ENCODE measurements around the gene ATP1A1.
A peak's percentile ranks its signal among the peaks of the same experiment; 100 is the strongest.

ATP1A1 gene

DNA sequence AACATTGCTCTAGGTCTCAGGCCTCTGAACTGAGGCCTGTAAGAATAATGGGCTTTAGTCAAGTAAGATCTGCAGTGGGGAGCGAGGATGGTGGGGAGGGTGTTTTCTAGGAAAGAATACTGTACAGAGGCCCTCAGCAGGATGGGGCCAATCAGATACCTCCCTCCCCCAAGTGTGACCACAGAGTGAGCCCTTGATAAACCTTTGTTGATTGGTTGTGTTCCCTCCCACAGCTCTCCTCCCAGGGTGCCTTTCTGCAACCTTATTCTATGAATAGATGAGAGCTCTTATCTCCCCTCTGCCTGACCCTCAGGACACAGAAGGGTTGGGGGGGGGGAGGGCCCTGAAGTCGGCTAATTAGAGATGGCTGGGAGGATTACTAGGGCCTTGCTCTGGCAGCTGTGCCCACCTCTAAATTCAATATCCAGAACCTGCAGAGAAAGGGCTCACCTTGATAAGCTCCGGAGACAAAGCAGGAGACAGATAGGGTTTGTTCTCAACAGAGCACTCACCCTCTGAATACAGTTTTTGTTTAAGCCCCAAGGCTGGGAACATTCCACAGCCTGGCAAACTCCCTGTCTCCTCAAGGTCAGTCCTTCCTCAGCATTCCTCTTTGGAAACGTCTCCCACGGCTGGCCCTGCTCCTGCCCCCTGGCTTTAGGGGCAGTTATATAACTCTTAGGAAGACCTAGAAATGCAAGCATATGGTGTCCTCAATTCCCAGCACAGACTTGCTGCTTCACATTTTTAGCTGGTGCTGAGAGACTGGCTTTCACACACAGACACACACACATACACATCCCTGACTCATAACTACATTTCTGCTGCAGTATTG is 42.9 kb downstream of the ATP1A1 start:
- DNase-seq: no peak

DNA sequence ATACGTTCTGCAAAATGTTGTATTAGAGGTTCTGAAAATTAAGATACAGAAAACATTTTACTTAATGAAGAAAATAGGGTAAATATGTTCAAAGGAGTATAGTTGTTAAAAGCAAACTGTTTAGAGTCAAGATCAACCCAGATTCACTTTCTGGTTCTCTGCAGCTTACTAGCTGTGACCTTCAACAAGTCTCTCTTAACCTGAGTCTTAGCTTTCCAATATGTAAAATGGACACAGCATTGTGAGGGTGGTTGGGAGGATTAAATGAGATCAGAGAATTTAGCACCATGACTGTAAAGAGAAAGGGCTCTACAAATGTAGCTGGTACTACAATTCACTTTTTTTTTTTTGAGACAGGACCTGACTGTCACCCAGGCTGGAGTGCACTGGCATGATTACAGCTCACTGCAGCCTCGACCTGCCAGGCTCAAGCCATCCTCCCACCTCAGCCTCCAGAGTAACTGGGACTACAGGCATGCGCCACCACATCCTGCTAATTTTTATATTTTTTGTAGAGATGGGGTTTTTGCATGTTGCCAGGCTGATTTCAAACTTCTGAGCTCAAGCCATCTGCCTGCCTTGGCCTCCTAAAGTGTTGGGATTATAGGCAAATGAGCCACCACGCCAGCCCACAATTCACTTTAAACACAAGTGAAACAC is 43.9 kb downstream of the ATP1A1 start:
- no peak for DNase-seq

DNA sequence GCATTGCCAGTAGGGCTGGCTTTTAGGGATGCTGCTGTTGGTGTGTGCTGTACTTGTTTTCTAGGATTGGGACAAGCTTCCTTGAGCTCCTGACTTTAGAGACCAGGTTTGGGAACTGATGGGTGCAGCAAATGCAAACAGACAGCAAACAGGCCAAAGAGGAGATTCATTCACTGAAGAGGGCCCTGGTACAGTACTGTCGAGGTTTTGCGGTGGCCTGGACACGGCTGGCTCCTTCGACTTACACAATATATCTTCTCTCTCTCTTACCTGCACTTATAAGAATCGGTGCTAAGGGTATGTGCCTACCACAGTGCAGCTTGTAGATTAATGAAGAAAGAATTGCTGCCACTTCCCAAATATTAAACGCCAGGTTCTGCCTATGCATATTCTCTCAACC is 44.6 kb downstream of the ATP1A1 start:
- no peak for DNase-seq

DNA sequence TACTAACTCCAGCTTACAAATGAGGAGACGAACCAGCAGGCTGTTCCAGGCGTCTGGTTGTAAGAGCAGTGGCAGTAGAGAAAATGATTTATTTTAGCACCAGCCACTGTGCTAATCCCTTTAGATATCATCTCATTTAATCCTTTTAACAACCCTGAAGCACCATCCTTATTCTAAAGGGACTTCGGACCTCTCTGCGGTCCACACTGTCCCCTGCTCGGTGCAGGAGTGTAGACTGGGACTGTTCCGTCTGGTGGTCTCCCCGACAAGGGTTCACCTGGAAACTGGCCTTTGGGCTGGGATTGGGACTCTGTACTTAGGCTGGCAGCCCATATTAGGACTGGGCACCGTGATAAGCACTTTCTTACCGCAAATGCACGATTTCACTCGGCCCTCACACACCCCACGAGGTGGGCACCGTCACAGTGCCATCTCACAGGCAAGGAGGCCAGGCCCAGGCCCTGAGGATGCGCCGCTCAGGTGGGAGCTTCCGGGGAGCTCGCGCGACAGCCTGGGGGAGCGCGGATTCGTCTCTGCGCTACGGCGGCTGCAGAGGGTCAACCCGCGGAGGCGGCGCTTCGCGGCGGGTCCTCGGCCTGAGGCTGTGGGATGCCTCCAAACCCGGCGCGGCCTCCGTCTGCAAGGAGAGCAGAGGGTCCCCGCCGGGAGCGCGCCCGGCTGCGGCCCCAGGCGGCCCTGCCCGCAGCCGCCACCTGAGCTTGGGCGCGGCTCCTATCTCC is 45.2 kb downstream of the ATP1A1 start:
- DNase-seq: peak; percentile 55

DNA sequence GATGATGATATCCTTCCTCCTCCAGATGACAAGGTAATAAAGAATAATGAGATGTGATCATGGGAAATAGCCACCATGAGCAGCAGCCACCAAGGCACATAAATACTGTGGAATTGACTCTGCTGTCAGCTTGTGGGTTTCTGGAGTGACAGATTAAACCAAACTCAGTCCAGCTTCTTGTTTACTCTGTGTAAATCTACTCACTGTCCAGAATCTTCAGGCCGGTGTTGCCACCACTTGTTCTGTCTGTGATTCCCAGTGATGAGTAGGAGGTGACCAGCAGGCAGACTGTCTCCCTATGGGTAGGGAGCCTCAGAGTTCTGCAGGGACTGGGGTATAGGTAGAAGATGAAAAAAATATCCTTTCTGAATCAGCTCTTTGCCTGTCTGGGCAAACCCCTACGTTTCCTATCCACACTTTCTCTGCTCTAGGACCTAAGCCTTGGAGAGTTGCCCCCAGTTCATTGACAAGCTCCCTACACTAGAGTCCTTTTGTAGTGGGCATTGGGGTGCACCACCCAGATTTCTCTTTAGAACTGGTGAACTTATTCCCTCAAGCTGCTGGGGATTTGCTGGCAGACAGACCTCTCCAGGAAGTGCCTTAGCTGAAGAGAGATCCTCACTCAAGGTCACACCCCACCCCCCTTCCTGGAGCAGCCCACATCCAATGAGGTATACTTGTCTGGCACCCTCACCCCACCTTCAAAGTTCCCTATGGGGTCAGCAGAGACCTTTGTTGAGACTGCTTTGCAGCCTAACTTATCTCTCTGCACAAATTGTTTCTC is 47.6 kb downstream of the ATP1A1 start:
- DNase-seq: no peak

DNA sequence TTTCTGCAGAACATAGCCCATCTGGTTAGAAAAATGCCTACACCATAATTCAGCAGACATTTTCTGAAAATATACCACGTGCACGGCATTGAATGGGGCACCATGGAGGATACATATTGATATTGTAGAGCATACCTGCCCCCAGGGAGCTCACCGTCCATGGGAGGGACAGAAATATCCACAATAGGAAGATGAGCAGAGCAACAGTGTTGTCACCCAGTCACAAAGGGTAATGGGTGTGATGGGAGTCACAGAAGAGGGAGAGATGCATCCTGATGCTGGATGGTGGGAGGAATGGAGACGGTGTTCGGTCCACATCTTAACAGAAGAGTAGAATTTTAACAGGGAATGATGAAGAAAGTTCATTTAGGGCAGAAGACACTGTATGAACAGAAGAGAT is 51.4 kb downstream of the ATP1A1 start:
- DNase-seq: no peak

DNA sequence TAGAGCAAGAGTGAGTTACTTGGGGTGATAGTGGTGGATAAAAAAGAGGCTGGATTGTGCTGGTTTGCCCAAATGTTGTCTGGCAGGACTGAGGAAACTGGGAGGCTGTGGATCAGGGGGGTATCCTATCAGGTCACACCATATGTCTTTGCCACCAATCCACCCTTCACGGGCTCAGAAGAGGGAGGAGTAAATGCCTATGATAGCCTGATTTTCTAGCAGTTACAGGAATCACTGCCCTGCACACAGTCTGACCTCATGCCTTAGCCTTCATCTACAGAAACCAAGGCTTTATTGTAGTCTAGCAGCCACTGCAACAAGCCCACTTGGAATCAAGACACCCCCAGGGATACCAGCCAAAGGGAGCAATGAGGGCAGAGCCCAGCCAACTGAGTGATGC is 51.8 kb downstream of the ATP1A1 start:
- DNase-seq: no peak

DNA sequence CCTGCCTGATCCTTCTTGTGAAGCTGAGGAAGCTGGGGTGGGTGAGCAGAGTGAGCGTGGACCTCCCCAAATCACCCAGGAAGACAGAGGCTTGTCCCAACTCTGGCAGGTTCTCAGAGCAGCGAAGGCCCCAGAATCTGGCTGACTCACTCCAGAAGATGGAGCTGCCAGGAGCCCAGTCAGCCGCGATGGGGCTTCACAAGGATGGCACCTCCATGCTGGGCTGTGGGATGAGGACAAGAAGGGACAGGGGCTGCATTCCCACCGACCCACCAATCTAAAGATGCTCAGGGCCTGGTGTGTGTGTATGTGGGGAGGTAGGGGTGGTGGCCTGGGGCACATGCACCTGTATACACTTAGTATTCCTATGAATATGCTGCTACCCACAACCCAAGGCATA is 52.9 kb downstream of the ATP1A1 start:
- no peak for DNase-seq

DNA sequence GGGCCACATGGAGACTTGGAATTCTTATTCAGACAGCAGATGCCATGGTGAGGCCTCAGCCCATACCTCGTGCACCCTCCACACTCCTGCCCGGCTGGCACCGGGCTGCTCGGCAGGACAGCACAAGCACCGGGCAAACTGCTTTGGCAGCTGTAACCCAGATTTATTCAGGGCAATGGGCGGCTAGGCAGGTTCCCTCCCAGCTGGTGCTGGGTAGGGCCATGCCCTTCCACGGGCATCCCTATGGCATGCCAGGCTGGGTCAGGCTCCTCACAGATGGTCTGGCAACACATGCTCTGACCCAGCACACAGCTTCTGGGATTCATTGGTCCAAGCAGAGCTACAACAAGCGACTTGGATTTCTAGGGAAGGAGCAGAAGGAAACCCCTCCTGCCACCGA is 53.4 kb downstream of the ATP1A1 start:
- DNase-seq: no peak

DNA sequence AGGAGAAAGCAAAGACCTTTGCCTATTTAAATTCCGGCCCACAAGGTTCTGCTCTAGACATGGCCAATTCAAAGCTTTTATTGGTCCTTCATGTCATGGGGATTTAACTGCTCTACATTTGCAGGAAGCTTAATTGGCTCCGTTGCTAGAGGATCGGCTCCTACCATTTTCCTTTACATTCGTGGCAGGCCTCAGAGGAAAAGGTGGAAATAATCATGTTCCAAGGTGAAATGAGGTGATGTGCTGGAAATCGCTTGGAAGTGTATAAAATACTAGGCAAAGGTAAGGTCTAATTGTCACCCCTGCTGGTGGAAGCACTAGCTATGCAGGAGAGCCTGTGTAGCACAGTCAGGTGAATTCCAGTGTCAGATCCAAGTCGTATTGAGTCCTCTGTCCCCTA is 55.5 kb downstream of the ATP1A1 start:
- DNase-seq: no peak

DNA sequence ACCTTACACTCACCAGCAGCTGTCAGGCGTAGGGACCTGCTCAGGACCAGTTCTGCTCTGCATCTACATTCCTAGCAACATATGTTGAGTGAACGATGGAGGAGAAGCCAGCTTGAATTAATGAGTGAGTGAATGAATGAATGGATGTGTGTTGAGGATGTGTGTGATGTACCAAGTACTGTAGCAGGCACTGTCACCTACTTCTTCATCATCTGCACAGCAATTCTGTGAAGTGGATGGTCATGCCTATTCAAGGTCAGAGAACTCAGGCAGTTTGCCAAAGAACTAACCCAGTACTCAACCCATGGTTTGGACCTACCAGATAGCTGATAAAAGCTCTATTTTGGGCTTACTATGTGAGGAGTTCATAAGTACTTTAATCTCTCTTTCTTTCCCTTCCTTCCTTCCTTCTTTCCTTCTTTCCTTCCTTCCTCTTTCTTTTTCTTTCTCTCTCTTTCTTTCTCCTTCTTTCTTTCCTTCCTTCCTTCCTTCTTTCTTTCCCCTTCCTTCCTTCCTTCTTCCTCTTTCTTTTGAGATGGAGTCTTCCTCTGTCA is 56.9 kb downstream of the ATP1A1 start:
- no peak for DNase-seq

DNA sequence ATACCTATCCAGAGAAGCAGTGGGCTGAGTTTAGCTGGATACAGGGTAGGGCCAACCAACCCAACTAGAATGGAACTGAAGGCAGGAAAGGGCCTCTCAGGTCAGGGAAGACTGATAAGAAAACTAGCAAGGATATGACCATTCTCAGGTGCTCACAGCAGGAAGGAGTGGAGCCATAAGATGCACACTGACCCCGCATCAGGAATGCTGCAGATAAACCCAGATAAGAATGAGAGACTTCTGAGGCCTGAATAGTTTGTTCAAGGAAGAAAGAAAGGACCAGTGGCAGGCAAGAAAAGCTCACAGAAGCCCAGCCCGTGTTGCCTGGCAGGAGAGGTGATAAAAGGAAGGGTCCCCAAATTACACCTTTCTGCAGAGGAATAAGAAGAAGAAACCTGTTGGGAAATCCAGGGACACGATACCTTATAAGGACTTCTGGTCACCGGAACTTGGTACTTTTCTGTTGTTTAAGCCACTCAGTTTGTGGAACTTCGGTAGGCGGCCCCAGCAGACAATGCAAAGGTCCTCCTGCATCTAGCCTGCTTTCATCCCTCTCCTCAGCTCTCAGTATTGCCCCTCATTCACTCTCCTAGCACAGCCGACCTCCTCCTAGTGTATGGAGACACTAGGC is 58.9 kb downstream of the ATP1A1 start:
- DNase-seq: no peak

DNA sequence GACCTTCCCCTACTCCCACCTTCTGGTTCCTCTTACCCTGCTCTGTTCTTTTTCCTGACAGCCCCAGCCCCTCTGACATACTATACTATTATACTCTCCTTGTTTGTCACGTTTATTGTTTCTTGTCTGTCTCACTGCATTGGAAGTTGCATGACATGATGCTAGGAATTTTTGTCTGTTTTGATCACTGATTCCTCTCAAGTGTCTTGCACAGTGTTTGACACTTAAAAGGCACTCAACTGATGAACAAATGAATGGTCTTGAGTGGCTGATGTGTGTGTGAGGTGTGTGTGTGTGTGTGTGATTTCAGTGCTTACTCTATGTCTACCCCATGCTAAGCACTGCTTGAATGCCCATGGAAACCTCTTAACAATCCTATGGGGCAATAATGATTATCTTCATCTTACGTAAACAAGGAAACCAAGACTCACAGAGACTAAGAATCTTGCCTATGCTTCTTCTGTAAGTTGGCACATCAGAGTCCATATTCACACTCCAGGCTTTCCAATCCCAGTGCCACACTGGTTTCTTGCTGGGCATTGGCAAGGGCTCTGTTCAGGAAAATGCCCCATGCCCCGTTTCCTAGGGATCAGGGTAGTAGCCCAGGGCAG is 59.7 kb downstream of the ATP1A1 start:
- no peak for DNase-seq

DNA sequence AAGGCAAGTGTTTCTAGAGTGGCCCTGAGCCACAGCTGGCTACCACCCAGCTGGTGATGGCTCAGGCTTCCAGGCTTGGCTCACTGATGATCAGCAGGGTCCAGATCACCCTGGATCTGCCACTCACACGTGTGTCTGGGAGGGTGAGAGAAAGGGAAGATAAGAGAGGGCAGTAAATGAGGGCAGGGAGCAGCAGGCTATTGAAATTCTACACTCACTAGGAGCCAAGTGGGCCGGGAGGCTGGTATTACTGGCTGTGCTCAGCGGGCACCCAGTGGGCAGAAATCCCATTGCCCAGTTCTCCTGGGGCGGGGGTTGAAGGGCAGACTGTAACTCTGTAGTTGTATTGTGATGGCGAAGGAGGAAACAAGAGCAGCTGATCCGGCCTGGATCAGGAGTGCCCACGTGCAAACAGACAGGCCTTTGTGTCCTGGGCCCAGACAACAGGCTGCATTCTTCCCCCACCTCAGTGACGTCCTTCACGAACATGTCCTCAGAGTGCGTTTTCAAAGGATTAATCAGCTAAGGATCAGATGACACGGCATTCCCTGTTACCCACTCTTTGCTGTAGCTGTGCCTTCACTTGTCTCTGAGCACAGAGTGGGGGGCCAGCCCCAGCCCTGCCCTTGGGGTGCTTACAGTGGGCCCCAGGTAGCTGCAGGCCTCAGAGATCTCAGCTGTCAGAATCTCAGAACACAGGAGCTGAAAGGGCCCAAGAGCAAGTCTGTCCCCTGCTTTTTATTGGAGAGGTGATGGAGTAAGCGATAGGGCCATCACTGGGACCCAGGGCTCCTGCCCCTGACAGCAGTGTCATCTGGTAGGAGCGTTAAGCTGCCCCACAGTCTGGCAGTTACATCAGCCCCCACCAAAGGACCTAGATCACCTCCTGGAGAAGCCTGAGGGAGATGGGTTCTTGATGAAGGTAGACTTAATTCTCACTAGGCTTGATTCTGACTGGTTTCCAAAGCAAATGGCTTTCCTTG is 60.5 kb downstream of the ATP1A1 start:
- DNase-seq: peak; percentile 64

DNA sequence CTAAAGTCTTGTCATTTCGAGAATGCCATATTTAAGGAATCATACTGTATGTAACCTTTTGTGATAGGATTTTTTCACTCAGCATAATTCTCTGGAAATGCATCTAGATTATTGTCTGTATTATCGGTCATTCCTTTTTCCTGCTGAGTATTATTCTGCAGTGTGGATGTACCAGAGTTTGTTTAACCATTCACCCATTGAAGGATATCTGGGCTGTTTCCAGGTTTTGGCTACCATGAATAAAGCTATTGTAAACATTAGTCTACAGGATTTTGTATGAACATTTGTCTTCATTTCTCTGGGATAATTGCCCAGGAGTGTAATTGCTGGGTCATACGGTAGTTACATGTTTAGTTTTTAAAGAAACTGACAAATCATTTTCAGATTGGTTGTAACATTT is 61.8 kb downstream of the ATP1A1 start:
- no peak for DNase-seq

DNA sequence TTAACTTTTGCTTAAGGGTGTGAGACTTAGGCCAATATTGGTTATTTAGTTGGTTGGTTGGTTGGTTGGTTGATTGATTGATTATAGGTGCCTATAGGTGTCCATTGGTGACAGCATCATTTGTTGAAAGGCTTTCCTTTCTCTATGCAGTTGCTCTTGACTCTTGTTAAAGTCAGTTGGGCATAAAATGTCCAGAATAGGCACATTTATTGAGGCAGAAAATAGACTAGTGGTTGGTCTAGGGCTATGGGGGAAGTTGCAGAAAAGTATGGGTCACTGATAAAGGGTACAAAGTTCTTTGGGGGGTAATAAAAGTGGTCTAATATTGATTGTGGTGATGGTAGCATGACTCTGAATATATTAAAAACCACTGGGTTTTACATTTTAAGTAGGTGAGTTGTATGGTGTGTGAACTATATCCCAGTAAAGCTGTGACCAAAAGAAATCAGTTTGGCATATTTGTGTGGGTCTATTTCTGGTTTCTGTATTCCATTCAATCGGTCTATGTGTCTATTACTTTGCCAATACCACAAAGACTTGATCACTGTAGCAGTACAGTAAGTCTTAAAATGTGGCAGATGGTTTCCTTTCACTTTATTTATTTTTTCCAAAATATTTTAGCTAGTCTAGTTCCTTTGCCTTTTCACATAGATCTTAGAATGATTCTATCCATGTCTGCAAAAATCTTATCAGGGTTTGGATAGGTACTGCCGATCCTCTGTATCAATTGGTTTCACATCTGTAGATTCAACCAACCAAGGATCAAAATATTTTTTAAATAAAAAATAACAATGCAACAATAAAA is 63.0 kb downstream of the ATP1A1 start:
- DNase-seq: no peak

DNA sequence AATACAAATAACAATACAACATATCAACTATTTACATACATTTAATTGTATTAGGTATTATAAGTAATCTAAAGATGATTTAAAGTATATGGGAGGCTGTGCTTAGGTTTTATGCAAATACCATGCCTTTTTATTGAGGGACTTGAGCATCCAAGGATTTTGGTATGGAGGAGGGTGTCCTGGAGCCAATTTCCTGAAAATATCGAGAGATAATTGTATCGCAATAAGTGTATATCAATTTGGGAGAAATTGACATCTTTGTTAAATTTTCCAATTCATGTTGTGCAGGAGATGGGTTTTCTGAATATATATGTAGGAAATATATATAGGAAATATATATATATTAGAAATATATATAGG is 63.5 kb downstream of the ATP1A1 start:
- DNase-seq: no peak

DNA sequence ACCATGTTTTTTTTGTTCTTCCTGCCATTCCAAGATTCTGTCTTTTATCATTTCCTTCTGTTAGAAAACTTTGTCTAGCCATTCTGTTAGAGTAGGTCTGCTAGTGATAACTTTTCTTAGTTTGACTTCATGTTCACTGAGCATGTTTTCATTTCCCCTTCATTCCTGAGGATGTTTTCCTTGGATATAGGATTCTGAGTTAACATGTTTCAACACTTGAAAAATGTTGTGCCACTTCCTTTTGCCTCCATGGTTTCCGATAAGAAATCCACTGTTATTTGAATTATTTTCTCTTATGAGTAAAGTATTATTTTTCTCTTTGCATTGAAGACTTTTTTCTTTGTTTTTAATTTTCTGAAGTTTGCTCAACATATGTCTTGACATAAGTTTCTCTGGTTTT is 66.7 kb downstream of the ATP1A1 start:
- no peak for DNase-seq

DNA sequence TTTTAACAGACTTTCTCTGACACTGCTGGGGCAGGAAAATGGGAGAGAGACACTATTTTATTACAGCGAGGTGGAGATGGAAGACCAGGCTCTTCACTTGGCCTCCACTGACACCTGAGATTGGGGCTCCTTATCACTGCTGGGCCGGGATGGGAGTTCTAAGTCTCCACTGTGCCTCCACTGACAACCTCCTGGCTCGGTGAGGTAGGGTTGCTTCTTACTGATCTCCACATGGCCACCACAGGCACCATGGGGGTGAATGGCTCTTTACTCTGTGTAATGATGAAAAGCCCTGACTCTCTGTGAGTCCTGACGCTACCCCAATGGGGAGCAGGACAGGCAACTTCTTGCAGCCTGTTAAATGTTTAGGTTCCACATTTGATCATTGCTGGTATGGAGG is 67.7 kb downstream of the ATP1A1 start:
- DNase-seq: no peak

DNA sequence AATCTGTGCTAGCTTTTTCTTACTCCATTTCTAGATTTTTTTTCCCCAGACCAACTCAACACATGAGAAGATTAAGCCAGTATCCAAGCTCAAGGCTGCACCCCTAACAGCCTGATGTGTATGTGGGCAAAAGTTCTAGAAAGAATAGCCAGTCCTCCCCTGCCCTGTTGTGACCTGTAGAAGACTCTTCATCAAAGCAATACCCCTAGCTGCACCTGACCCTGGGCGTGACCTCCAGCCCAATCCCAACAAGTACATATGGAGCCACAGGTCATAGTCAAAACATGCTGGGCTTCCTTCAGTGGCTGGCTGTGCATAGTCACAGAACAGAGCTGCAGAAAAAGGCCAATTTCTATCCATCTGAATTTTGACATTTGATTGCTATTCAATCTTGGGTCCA is 72.5 kb downstream of the ATP1A1 start:
- no peak for DNase-seq
